Astrocyte (in vitro differentiated cells and primary cell): Measurements from ENCODE around the gene PLEKHH3.
"Not testable (repeated sequence)": the region's sequence is repeated elsewhere in the genome, so short reads cannot be mapped to it uniquely, and the experiment has no call there.

Experiments used
- EZH2 ChIP-seq: IDR thresholded peaks from 2 replicates; pipeline ENCODE4 v1.6.1; 2012; ENCODE audit warnings: mild to moderate bottlenecking, low read length, inconsistent platforms; ENCODE audit not compliant: insufficient read depth
- TF ChIP-seq, protein P1 (sequence below): IDR thresholded peaks from 2 replicates; pipeline ENCODE4 v1.5.1; 2011; ENCODE audit warnings: low read depth, mild to moderate bottlenecking, inconsistent platforms, low read length, moderate library complexity; ENCODE audit not compliant: insufficient read depth

DNA sequence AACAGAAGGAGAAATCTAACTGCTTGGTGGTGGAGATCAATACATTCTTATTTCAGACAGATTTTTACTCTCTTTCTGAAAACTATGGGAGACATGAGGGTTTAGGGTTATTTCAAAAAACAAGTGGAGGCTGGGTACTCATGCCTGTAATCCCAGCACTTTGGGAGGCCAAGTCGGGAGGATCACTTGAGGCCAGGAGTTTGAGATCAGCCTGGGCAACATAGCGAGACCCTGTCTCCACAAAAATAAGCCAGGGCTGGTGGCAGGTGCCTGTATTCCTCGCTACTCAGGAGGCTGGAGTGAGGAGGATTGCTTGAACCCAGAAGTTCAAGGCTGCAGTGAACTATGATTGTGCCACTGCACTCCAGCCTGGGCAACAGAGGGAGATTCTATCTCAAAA, 54.8 kb downstream of the PLEKHH3 start:
- TF ChIP-seq EZH2, result not testable (repeated sequence)
- TF ChIP-seq, protein P1, sequence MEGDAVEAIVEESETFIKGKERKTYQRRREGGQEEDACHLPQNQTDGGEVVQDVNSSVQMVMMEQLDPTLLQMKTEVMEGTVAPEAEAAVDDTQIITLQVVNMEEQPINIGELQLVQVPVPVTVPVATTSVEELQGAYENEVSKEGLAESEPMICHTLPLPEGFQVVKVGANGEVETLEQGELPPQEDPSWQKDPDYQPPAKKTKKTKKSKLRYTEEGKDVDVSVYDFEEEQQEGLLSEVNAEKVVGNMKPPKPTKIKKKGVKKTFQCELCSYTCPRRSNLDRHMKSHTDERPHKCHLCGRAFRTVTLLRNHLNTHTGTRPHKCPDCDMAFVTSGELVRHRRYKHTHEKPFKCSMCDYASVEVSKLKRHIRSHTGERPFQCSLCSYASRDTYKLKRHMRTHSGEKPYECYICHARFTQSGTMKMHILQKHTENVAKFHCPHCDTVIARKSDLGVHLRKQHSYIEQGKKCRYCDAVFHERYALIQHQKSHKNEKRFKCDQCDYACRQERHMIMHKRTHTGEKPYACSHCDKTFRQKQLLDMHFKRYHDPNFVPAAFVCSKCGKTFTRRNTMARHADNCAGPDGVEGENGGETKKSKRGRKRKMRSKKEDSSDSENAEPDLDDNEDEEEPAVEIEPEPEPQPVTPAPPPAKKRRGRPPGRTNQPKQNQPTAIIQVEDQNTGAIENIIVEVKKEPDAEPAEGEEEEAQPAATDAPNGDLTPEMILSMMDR, result not testable (repeated sequence)
